Calu3 (cell line): ENCODE measurements around the gene MAD1L1. TPM values are rescaled to one million over a fixed set of nuclear protein-coding genes. Genes with fewer than 3 reads are reported as not detected.

Source experiments
- BruUV-seq: library from RNA; stranded (reverse); fragments of 400-500 nt; replicated peaks from 2 replicates; lab custom pipeline; 2021; lab: Mats Ljungman, UMichigan
- CTCF ChIA-PET: fragments of 300-600 bp; sonication (Branson Sonifier 250); formaldehyde crosslinking; loops from one replicate; lab custom pipeline; 2022; ENCODE audit warnings: antibody characterized with exemption; lab: Charles Lee
- DNase-seq: peaks from one replicate; pipeline ENCODE4 v3.0.0; 2022
- H3K27ac Mint-ChIP-seq: one replicate; pipeline ENCODE4 v1.8.0; 2022; ENCODE audit warnings: mixed read lengths; ENCODE audit not compliant: unreplicated experiment
- H3K27me3 Mint-ChIP-seq: one replicate; pipeline ENCODE4 v1.8.0; 2022; ENCODE audit warnings: mixed read lengths; ENCODE audit not compliant: unreplicated experiment
- H3K36me3 Mint-ChIP-seq: one replicate; pipeline ENCODE4 v1.8.0; 2022; ENCODE audit warnings: mild to moderate bottlenecking, moderate library complexity, mixed read lengths; ENCODE audit not compliant: insufficient read depth, unreplicated experiment
- H3K4me1 Mint-ChIP-seq: one replicate; pipeline ENCODE4 v1.8.0; 2022; ENCODE audit warnings: mild to moderate bottlenecking, low read depth, mixed read lengths; ENCODE audit not compliant: unreplicated experiment
- H3K4me3 Mint-ChIP-seq: one replicate; pipeline ENCODE4 v1.8.0; 2022; ENCODE audit warnings: mild to moderate bottlenecking, low read depth, moderate library complexity, mixed read lengths; ENCODE audit not compliant: unreplicated experiment
- H3K9me3 Mint-ChIP-seq: one replicate; pipeline ENCODE4 v1.8.0; 2022; ENCODE audit warnings: low read depth, mixed read lengths; ENCODE audit not compliant: unreplicated experiment
- CTCF ChIP-seq: fragments of 200-600 bp; IDR thresholded peaks from one replicate; pipeline ENCODE4 v1.8.0; 2022; ENCODE audit warnings: antibody characterized with exemption; ENCODE audit not compliant: unreplicated experiment
- intact Hi-C: fragments of 100-400 bp; cut with micrococcal nuclease; formaldehyde crosslinking; loops from one replicate; pipeline ENCODE4 v1.10.0; 2022; ENCODE audit not compliant: unreplicated experiment
- total RNA-seq: library from RNA; stranded (reverse); gene quantifications from 2 replicates; pipeline ENCODE4 v1.2.3, GENCODE V29; 2022

The MAD1L1 gene
- total RNA-seq, 1 experiment from 2014 or later, result 86.0 TPM

GRCh38 chr7:1957471-1958225 lies 275.1 kb downstream of the MAD1L1 start:
- no peaks in the 10 kb centered on the region for H3K27me3 Mint-ChIP-seq
- no peak overlapping the region for H3K27ac Mint-ChIP-seq
- no peaks in the 10 kb centered on the region for H3K36me3 Mint-ChIP-seq
- intact Hi-C loops, result no loop called here
- H3K4me1 Mint-ChIP-seq, result no peaks in the 10 kb centered on the region
- H3K4me3 Mint-ChIP-seq, result no peak overlapping the region
- peaks cover 3% of the 10 kb centered on the region for H3K9me3 Mint-ChIP-seq
- CTCF ChIA-PET, result no interaction called here
- BruUV-seq, result no TSS peak
- no peak for DNase-seq
- no peak for TF ChIP-seq CTCF

GRCh38 chr7:1956611-1957470 lies 275.9 kb downstream of the MAD1L1 start:
- Mint-ChIP-seq H3K4me1 (no peaks in the 10 kb centered on the region), H3K27me3 (no peaks in the 10 kb centered on the region), H3K27ac (no peak overlapping the region), H3K36me3 (no peaks in the 10 kb centered on the region), H3K9me3 (peaks cover 3% of the 10 kb centered on the region), H3K4me3 (no peak overlapping the region)
- no peak for DNase-seq
- no TSS peak for BruUV-seq
- intact Hi-C loops, result no loop called here
- CTCF ChIA-PET, result interaction anchor here (0.6 kb wide), 1 partner anchor 708 kb away, joined by 5 read pairs; no protein-coding TSS in a partner anchor
- TF ChIP-seq CTCF, result no peak

- DNase-seq, result no peak
- Mint-ChIP-seq H3K27ac (no peak overlapping the region), H3K36me3 (no peaks in the 10 kb centered on the region), H3K9me3 (peaks cover 3% of the 10 kb centered on the region), H3K27me3 (no peaks in the 10 kb centered on the region), H3K4me3 (no peak overlapping the region), H3K4me1 (no peaks in the 10 kb centered on the region)
- TF ChIP-seq CTCF, result no peak
- CTCF ChIA-PET, result interaction anchor here (0.6 kb wide), 1 partner anchor 709 kb away, joined by 5 read pairs; no protein-coding TSS in a partner anchor
- BruUV-seq, result no TSS peak
- intact Hi-C loops, result no loop called here
These were observed 276.6 kb downstream of the MAD1L1 start for GRCh38 chr7:1956141-1956540.

GRCh38 chr7:1954366-1955004 lies 278.3 kb downstream of the MAD1L1 start:
- intact Hi-C loops, result no loop called here
- no peak for TF ChIP-seq CTCF
- Mint-ChIP-seq H3K4me3 (no peak overlapping the region), H3K36me3 (no peaks in the 10 kb centered on the region), H3K4me1 (no peaks in the 10 kb centered on the region), H3K27me3 (no peaks in the 10 kb centered on the region), H3K9me3 (peaks cover 3% of the 10 kb centered on the region), H3K27ac (no peak overlapping the region)
- CTCF ChIA-PET, result no interaction called here
- no TSS peak for BruUV-seq
- DNase-seq, result no peak
